ENCODE measurements around the gene PACSIN2.
"Not testable (repeated sequence)": the region's sequence is repeated elsewhere in the genome, so short reads cannot be mapped to it uniquely, and the experiment has no call there.

PACSIN2 gene, protein sequence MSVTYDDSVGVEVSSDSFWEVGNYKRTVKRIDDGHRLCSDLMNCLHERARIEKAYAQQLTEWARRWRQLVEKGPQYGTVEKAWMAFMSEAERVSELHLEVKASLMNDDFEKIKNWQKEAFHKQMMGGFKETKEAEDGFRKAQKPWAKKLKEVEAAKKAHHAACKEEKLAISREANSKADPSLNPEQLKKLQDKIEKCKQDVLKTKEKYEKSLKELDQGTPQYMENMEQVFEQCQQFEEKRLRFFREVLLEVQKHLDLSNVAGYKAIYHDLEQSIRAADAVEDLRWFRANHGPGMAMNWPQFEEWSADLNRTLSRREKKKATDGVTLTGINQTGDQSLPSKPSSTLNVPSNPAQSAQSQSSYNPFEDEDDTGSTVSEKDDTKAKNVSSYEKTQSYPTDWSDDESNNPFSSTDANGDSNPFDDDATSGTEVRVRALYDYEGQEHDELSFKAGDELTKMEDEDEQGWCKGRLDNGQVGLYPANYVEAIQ

DNA sequence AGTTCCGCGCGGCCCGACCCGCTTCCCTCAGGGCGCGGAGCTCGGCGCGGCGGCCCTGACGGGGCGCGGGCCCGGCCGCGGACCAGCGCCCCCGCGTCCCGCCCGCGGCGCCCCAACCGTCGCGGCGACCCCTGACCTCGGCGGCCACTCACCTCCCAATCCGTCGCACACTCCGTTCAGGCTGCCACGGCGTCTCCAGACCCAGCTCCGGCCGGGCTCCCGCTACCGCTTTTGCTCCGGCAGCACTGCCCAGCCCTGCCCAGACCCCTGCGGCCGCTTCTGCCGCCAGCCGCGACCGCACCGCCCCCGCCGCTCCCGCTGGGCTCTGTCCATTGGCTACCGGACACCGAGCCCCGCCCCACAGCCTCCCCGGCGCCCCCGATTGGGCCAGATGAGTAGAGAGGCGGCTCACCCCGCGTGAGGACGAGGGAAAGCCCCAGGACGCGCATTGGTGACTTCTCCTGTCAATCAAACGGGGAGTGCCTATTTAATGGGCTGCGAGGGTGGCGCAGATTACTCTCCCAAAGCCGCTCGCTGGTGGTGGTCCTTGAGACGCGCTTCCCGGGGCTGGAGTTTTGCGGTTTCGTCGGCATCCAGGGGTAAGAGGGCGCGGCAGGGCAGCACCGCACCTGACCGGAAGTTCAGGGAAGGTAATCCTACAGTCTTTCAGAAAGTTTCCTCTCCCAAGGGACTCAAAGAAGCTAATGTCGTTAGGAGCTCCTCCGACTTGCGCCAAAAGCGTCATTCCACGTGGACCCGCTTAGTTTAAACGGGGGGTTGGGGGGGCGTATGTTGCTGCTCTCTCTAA lies at the start of gene PACSIN2:
PACSIN2 (minus strand) TSS at position 281 of the 808 bp plus-strand sequence. CDS start 103,069 bp downstream, outside the sequence.
- in situ Hi-C loops (cut with MboI; ENCODE audit: low sequenced_read_pairs) = no loop called here

DNA sequence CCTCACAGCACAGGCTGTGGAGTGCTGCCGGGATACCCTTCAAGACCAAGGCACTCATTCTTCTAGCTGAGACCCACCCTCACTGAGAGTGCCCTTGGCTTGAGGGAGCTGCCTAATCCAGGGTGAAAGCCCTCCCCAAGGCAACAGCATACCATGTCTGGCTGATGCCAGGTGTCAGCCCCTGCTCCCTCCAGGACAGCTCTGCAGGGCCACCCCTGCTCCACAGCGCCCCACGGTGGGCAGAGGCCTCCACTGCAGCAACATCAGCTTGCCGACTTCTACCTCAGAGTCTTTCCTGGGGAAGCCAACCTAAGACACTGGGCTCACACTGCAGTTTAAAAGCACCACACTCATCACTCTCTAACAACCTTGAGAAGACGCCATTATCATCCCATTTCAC lies 45.2 kb upstream of the PACSIN2 start:
- in situ Hi-C loops (cut with MboI; ENCODE audit: low sequenced_read_pairs) = loop anchor here (25.0 kb wide), 1 partner anchor 398 kb away; no protein-coding TSS in a partner anchor

DNA sequence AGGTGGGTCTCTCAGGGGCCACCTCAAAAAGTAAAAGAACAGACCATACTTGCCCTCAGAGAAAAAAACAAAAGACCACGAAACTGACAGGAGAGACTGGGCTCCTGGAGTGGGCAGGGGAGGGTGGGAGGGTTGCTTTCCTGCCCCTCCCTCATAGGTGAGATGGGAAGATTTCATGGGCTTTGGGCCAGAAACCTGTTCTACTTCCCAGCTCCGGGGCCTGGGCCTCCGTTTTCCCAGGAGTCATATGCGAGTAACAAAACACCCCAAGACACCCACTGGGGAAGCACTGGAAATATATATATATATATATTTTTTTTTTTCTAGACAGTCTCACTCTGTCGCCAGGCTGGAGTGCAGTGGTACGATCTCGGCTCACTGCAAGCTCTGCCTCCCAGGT lies 42.7 kb upstream of the PACSIN2 start:
- in situ Hi-C loops (cut with MboI; ENCODE audit: low sequenced_read_pairs) = loop anchor here (25.0 kb wide), 1 partner anchor 395 kb away; no protein-coding TSS in a partner anchor

DNA sequence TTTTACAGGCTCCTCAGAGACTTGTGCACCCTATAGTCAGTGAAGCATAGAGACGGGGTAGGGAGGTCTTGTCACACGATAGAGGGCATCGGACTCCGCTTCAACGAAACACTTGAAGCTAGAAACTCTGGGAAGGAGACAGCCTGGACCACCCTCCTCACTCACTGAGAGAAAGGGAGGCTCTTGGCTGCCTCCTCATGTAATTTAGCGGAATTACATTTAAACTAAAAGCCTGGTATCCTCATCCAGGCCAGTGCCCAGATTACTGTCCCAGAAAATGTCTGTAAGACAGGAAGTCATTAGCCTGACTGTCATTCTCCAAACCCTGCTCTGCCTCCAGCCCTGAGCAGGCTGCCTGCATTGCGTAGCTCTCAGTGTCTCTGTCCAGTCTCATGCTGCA lies 38.2 kb upstream of the PACSIN2 start:
- in situ Hi-C loops (cut with MboI; ENCODE audit: low sequenced_read_pairs) = loop anchor here (25.0 kb wide), 1 partner anchor 391 kb away; no protein-coding TSS in a partner anchor

DNA sequence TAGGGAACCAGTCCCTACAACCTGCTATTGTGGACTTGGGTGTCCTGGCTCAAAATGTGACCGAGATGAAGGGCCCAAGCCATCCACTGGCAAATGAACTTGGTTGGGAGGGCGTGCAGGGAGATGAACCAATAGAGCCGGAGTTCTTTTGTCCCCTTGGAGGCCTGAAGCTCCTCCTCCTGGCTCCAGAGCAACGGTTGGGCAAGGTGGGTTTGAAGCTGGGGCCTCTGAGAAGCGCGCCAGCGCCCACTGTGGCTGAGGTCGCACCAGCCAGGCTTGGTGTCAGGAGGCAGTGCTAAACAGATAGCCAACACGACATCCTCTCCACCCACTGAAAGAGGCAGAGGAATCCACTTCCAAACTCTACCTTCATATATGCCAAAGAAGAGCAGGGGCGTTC lies 36.0 kb upstream of the PACSIN2 start:
- in situ Hi-C loops (cut with MboI; ENCODE audit: low sequenced_read_pairs) = loop anchor here (25.0 kb wide), 1 partner anchor 389 kb away; no protein-coding TSS in a partner anchor

DNA sequence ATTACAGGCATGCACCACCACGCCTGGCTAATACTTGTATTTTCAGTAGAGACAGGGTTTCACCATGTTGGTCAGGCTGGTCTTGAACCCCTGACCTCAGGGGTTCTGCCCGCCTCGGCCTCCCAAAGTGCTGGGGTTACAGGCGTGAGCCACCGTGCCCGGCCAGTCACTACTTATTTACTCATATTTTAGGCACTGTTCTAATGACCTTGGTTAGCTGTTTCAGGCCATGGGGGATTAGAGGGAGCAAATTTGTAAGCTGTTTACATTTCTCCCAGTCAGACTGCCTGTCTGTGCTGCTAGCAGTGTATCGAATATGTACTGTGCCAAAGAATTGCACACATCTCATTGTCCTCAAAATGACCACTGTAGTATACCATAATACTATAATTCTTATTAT lies 32.7 kb upstream of the PACSIN2 start:
- in situ Hi-C loops (cut with MboI; ENCODE audit: low sequenced_read_pairs) = no loop called here

DNA sequence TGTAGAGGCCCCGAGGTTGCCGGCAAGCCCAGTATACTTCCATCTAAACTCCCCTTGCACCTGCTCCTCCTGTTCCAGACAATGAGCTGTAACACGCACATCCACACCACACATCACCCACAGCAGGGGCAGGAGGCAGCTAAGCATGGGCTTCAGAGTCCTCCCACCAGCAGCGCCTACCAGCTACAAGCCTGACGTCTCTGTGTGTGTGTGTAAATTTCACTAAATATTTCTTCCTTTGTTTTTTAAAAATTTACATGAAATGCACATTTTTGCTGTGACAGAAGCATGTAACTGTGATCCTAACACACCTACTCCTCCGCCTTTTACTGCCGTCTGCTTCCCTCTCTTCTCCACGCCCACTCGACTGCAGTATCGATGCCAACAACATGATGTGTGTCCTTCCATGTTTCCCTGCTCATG lies 29.4 kb upstream of the PACSIN2 start:
- in situ Hi-C loops (cut with MboI; ENCODE audit: low sequenced_read_pairs) = no loop called here

DNA sequence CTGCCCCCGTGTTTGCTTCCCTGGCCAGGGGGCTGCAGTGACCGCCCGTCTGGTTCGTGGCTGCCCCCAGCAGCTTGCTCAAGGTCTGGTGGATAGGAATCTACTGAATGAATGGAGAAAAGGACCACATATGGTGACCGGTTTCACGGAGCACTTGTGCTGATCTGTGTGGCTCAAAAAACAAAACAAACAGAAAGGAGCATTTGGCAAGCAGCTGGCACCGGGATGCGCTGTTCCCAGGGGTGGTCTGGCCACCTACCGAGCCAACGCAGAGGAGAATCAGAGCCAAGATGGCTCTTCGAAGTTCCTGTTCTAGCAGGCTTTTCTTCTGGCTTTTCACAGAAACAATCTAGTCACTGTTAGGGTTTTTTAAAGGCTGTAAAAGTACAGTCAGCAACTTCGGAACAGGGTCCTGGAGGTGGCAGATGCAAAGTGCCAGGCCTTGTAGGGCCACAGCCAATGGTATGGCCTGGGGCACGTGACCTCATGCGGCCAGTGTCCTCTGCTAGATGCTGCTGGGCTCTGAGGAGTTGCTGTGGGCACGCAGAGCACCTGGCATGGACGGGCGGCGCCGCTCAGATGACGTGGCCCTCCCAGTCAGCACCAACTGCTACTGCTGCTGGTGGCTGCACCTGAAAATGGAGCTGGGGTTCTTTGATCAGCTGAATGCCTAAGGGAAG lies 27.3 kb upstream of the PACSIN2 start:
- in situ Hi-C loops (cut with MboI; ENCODE audit: low sequenced_read_pairs) = no loop called here

DNA sequence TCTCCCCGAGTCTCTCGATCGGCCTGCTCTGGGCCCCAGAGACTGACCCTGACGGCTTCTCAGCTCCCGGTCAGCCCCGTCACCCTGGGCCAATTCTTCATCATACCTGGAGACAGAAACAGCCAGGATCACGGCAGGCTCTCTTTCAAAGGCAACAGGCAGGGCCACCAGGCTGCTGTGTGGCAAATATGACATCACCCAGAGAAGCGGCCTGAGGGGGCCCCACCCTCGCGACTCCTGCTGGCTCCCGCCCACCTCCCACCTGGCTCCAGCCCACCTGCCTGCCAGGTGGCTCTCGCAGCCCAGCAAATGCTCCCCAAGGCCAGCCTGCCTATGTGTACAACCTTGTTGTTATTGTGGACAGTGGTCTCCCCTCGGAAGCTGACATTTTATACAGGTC lies 24.9 kb upstream of the PACSIN2 start:
- in situ Hi-C loops (cut with MboI; ENCODE audit: low sequenced_read_pairs) = no loop called here

DNA sequence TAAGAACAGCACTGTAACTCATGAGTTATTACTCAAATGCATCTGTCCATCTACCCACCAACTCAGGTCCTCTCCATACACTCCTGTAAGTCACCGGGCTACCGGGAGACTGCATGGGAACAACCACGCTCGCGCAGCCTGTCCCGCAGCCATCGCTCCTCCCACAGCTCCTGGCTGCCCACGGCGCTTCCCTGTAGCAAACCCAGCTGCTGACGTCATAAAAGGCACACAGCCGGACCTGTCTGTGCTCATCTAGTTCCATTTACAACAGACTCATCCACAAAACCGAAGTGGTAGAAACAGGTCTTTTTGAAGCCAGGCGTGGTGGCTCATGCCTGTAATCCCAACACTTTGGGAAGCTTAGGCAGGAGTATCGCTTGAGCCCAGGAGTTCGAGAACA lies 23.4 kb upstream of the PACSIN2 start:
- in situ Hi-C loops (cut with MboI; ENCODE audit: low sequenced_read_pairs) = no loop called here

DNA sequence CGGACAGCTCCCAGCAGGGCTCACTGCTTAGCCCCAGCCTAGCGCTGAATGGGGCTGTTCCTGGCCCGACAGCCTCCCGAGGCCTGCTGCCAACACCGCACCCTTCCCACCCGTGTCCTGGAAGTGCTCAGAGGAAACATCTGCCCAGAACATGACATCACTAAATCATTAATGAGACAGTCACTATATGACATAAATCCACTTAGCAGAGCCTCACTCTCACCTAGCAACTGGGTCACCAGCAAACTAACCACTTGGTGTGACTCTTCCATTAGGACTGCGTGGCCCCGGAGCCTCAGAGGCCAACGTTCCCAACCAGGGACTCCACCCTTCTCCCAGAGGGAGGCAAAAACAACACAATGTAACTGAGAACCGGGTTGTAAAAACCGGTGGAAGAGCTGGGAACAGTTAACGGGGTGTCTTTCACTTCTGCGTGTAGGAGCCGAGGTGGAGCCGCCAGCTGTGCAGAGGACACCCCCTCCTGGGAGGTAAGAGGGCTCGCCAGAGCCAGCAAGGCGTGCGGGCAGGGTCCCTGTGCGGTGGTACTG lies 21.4 kb upstream of the PACSIN2 start:
- in situ Hi-C loops (cut with MboI; ENCODE audit: low sequenced_read_pairs) = no loop called here

DNA sequence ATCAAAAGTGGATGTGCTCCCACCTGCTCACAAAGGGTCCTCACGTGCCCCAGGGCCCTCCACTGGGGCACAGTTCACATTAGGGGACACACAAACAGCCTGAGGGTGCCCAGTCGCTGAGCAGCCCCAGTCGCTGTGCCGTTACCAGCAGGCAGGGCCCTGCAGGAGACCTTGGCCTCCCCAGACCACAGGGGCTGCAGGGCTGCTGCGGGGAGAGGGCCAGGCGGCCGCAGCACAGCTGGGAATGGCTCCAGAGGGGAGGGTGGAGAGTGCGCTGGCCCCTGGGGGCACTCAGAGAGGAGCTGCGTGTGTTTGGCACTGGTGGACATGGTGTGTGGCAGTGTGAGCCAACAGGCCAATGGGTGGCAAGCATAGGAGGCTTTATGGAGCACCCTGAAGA lies 20.3 kb upstream of the PACSIN2 start:
- in situ Hi-C loops (cut with MboI; ENCODE audit: low sequenced_read_pairs) = no loop called here

DNA sequence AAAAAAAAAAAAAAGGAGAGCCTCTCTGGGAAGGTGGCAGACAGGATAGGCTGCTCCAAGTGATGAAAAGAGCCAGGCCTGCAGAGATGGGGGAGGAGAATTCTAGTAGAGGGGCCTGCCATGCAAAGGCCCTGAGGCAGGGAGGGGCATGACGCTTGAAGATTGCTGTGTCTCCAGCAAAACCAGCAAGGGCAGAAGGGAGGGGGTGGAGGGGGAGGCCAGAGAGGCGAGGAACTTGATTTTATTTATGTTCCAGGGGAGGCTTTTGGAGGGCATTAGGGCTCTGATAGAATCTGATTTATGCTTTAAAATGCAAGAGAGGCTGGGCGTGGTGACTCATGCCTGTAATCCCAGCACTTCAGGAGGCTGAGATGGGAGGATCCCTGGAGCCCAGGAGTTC lies 16.7 kb upstream of the PACSIN2 start:
- in situ Hi-C loops (cut with MboI; ENCODE audit: low sequenced_read_pairs) = no loop called here

DNA sequence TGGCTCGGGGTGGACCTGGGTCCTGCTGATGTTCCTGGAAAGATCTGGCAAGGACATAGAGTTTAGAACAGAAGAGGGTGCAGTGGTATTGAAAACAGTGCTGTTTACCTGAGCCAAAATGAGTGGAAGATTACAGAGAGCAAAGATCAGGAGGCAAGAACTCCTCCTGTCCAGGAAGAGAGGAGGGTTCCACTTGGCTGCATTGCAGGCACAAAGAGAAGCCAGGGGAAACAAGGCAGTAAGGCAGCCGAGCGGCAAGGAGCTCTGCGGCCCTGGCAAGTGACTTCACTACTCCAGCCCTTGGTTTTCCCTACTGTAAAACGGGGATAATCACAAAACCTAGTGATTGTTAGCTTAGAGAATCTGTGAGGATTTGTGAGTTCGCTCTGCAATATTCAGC lies 3.7 kb upstream of the PACSIN2 start:
- in situ Hi-C loops (cut with MboI; ENCODE audit: low sequenced_read_pairs) = no loop called here

DNA sequence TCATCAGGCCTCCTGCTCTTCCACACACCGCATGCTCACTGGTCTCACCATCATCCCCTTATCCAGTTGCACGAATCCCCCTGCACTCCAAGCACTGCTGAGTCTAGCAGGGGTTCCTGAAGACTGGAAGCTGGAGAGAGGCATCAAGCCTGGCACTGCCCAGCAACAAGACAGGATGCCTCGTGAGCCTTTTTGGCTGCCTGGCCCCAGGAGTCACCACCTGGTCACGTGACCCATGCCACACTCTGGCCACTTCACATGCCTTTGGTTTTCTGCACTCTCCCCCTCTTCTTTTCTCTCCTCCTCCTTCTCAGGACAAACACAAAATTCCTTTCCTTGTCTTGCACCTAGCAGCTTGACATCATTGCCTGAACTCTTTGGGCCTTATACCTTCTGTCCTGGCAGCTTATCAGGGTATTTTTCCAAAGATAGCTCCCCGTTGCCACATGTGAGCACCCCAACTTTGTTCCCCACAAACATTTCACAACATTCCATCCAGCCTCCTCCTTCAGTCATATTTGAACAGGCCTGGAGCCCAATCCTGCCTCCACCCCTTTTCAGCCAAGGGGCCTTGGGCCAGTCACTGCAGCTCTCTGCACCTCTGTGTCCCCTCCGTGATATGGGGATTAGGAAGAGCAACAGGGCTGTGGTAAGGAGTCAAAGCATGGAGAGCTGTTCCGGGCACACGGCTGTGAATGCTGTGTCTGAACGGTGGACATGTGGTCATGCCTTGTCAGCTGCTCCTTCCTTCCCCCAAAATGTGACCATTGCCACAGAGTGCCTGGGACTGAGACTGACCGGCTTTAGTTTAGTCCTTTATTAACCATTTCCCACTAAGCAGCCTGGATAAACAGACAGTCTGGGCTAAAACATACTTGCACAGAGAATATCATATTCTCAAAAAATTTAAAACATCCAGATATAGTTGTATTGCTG lies 2.8 kb upstream of the PACSIN2 start:
- in situ Hi-C loops (cut with MboI; ENCODE audit: low sequenced_read_pairs) = no loop called here

DNA sequence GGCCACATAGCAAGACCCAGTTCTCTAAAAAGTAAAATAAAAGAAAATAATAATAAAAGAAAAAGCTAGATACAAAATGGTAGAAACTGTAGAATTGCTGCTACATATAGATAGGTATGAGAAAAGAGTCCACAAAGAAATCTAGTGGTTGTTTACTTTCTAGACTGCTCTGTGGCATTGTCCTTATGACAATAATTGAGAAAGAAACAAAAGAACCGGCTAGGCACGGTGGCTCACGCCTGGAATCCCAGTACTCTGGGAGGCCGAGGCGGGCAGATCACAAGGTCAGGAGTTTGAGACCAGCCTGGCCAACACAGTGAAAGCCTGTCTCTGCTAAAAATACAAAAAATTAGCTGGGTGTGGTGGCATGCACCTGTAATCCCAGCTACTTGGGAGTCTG lies 1.2 kb upstream of the PACSIN2 start:
- in situ Hi-C loops (cut with MboI; ENCODE audit: low sequenced_read_pairs) = not testable (repeated sequence)

DNA sequence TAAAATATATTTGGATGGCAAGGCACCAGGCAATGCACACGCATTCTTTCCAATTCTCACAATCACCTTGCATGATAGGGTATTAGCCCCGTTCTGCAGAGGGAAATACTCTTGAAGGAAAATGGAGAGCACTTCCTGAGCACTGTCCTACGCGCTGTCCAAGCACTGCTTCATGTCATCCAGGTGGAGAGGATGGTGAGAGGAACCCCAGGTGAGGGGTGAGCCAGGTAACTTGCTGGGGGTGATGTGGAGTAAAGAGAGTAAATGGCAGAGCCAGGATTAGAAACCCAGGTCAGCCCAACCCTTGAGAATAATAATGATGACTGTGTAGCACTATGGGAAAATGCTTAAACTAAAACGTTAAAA lies 711 bp upstream of the PACSIN2 start:
- in situ Hi-C loops (cut with MboI; ENCODE audit: low sequenced_read_pairs) = no loop called here

DNA sequence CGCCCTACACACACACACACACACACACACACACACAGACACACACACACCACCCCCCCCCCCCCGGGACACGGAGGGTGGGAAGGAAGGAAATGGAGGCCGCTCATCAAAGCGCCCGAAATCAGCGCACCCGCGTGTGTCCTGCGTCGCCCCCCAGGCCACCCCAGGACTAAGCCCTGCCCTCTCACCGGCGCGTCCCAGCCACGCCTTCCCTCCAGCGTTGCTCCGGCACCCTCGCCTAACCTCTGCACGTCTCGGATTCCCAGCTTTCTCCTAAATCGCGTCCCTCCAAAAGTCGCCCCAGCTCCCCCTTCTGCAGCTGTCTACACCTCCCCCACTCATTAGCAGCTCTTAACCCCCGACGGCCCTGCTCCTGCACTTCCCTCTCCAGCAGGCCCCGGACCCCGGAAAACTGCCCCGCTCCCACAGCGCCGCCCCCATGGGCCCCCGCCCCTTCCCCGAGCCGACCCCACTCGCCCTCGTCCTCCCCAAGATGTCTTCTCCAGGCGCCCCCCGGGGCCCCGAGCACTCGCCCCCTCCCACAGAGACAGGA lies 557 bp downstream of the PACSIN2 start:
- in situ Hi-C loops (cut with MboI; ENCODE audit: low sequenced_read_pairs) = no loop called here
